Heart right ventricle (tissue), 16 donors: ENCODE results near the gene APOM. TPM values are rescaled to one million over a fixed set of nuclear protein-coding genes. Genes with fewer than 3 reads are reported as not detected.

Experiments used
- ATAC-seq, 8 donors: fragments of 200-7000 bp; cut with Tn5 transposase; one replicate each; pipeline ENCODE4 v1.9.1; 2020; ENCODE audit warnings: mild to moderate bottlenecking in 8 of 8, moderate library complexity in 8 of 8, moderate number of reproducible peaks in 1 of 8
- DNase-seq, 2 donors: peaks; one replicate each; pipeline ENCODE4 v3.0.0-alpha.2; 2020
- H3K27ac ChIP-seq, 10 donors: fragments of 200-600 bp; sonication (generic) in 2 of 10; one replicate each; pipeline versions ENCODE4 v1.5.0 to v1.8.0; 2020 to 2022; ENCODE audit warnings: mild to moderate bottlenecking in 3 of 10
- H3K27me3 ChIP-seq, 7 donors: fragments of 200-600 bp; one replicate each; pipeline ENCODE4 v1.8.0; 2021 to 2022; ENCODE audit warnings: mild to moderate bottlenecking in 2 of 7
- H3K36me3 ChIP-seq, 9 donors: fragments of 200-600 bp; sonication (generic) in 1 of 9; one replicate each; pipeline versions ENCODE4 v1.5.0 to v1.8.0; 2020 to 2022; ENCODE audit warnings: mild to moderate bottlenecking in 2 of 9
- H3K4me1 ChIP-seq, 9 donors: fragments of 200-600 bp; sonication (generic) in 1 of 9; one replicate each; pipeline versions ENCODE4 v1.5.0 to v1.8.0; 2020 to 2022; ENCODE audit warnings: mild to moderate bottlenecking in 4 of 9
- H3K4me3 ChIP-seq, 10 donors: fragments of 200-600 bp; sonication (generic) in 2 of 10; one replicate each; pipeline versions ENCODE4 v1.5.0 to v1.8.0; 2020 to 2022; ENCODE audit warnings: mild to moderate bottlenecking in 7 of 10, moderate library complexity in 2 of 10
- H3K9me3 ChIP-seq, 11 donors: fragments of 200-600 bp in 10 of 11; sonication (generic) in 2 of 11; one replicate each; pipeline versions ENCODE4 v1.5.0 to v1.8.0; 2013 to 2022; ENCODE audit warnings: mild to moderate bottlenecking in 2 of 11, control low read depth in 1 of 11, moderate library complexity in 1 of 11
- CTCF ChIP-seq, 9 donors: fragments of 200-600 bp; sonication (generic) in 2 of 9; IDR thresholded peaks; one replicate each; pipeline versions ENCODE4 v1.5.0 to v1.8.0; 2021 to 2022; ENCODE audit warnings: antibody characterized with exemption in 9 of 9, mild to moderate bottlenecking in 5 of 9, moderate library complexity in 1 of 9
- WGBS, 2 donors: extraction: QIAGEN DNeasy Blood & Tissue Kit; methylation state at CpG; one replicate each; pipeline ENCODE4 v1.1.7; 2013; ENCODE audit warnings: inconsistent platforms in 1 of 2; 5-methylcytosine and 5-hydroxymethylcytosine counted together
- intact Hi-C, 10 donors: fragments of 100-400 bp; cut with DNase I; formaldehyde crosslinking; loops; one replicate each; pipeline versions ENCODE4 v1.11.1 to v1.14.2; 2022
- polyA plus RNA-seq, 2 donors: library from polyadenylated mRNA; stranded (reverse); fragments of 200-250 nt; gene quantifications; one replicate each; pipeline ENCODE4 v1.2.3, GENCODE V29; 2013
- total RNA-seq, 10 donors: library from RNA; stranded (reverse); fragmentation: NEBNext Ultra II Directional in 3 of 10; extraction: Animal tissue kit (Norgen Biotek cat#: 25700) in 3 of 10; gene quantifications; one replicate each; pipeline versions ENCODE4 v1.2.1 to v1.2.4, GENCODE V29; 2021 to 2023
- donor health status: Arrhythmogenic right ventricular cardiomyopathy.
- donor health status: ischemic (EF 13 %, LVEDD 7.1; RV severe dilation, severe dysfunction).
- donor health status: healthy with polysubstance abuse.
- donor health status: DM: no; HTN: yes; CAD: no.
- donor health status: DM: no; HTN: no; CAD: no.
- donor health status: ischemic (EF 25% LVEDD 6.9; RV normal size, moderate dysfunction).
- donor health status: ischemic (EF 25% LVEDD 5.7; RV mildly dilated, moderate dysfunction).
- donor health status: healthy.
- donor health status: DM: yes; HTN: yes; CAD: no.
- donor health status: Ischemic cardiomyopathy.
- donor health status: ischemic (EF 35%, LVEDD 5.7; RV mildly dilated, moderate dysfunction).
- donor health status: nonischemic (EF 11% LVEDD 7.7; RV severe dilation, severe dysfunction).
- donor health status: DM: yes; HTN: yes; CAD: no.
- donor health status: PGD.
- donor health status: ischemic (EF 29% LVEDD 5.4; RV normal size, mild dysfunction).
- donor health status: nonischemic (EF 23%, LVEDD 6.1; RV moderate dilation, normal function).

Gene APOM
- total and polyA plus RNA-seq, 12 donors: 1.8 to 7.4 (median 3.0) TPM

DNA sequence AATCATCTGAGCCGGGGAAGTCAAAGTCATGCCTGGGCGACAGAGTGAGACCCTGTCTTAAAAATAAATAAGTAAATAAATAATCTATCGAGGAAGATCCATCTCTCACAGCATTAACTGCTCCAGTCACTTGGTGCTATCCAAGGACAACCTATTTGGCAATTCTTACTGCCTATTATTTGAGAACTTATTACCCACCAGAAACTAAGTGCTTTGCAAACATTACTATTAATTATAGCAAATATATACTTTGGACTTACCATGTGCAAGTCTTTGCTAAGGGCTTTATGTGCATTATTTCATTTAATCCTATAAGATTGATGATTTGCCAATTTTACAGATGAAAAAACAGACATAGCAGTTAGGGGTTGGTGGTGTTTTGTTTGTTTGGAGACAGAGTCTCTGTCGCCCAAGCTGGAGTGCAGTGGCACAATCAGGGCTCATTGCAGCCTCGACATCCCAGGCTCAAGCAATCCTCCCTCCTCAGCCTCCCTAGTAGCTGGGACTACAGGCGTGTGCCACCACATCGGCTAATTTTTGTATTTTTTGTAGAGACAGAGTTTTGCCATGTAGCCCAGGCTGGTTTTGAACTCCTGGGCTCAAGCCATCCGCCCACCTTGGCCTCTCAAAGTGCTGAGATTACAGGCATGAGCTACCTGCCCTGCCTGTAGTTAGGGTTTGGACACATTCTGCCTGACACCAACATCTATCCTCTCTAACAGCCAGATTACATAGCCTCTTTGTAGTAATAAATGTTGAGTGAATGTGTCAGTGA, 933 bp upstream of the APOM start:
- Histone ChIP-seq H3K36me3 (peaks cover 0 to 55% (median 5%) of the 10 kb centered on the region in 9 donors), H3K9me3 (no peaks in the 10 kb centered on the region), H3K4me3 (no peak overlapping the region), H3K4me1 (peaks cover 12 to 58% (median 52%) of the 10 kb centered on the region in 9 donors), H3K27me3 (no peaks in the 10 kb centered on the region), H3K27ac (no peak overlapping the region)
- 95 to 97% methylated on average over 8 of the region's 8 CpGs for WGBS, 2 donors
- intact Hi-C loops: no loop called here
- TF ChIP-seq CTCF (IDR thresholded peaks at IDR 0.05): no peak
- ATAC-seq (no peak), DNase-seq (no peak)

- H3K27ac ChIP-seq: peak overlapping the region in 1 of 10 donors; percentile 98
- intact Hi-C loops: no loop called here
- peaks cover 0 to 49% (median 0%) of the 10 kb centered on the region in 9 donors for H3K36me3 ChIP-seq
- no peaks in the 10 kb centered on the region for H3K27me3 ChIP-seq
- no peak for ATAC-seq
- peaks cover 16 to 70% (median 49%) of the 10 kb centered on the region in 9 donors for H3K4me1 ChIP-seq
- no peak overlapping the region for H3K4me3 ChIP-seq
- WGBS, 2 donors: 74 to 75% methylated on average over 6 of the region's 6 CpGs
- no peaks in the 10 kb centered on the region for H3K9me3 ChIP-seq
- no peak for DNase-seq
- TF ChIP-seq CTCF (IDR thresholded peaks at IDR 0.05): no peak
Measured at GRCh38 chr6:31657406-31658157, 1.9 kb downstream of the APOM start.

GRCh38 chr6:31658158-31658688, 2.5 kb downstream of the APOM start:
- H3K27me3 ChIP-seq: no peaks in the 10 kb centered on the region
- H3K4me3 ChIP-seq: peak overlapping the region in 1 of 10 donors; percentile 87
- peaks cover 16 to 73% (median 53%) of the 10 kb centered on the region in 9 donors for H3K4me1 ChIP-seq
- WGBS, 2 donors: 71 to 78% methylated on average over 4 of the region's 4 CpGs
- peaks cover 0 to 55% (median 0%) of the 10 kb centered on the region in 9 donors for H3K36me3 ChIP-seq
- intact Hi-C loops: no loop called here
- H3K27ac ChIP-seq: peak overlapping the region in 2 of 10 donors; percentile 94 to 98
- DNase-seq: no peak
- no peak for TF ChIP-seq CTCF (IDR thresholded peaks at IDR 0.05)
- ATAC-seq: no peak
- H3K9me3 ChIP-seq: no peaks in the 10 kb centered on the region

GRCh38 chr6:31658983-31659648, 3.4 kb downstream of the APOM start:
- H3K27me3 ChIP-seq: no peaks in the 10 kb centered on the region
- peak overlapping the region in 8 of 10 donors; percentile 88 to 98 (median 94) for H3K27ac ChIP-seq
- no peak for TF ChIP-seq CTCF (IDR thresholded peaks at IDR 0.05)
- intact Hi-C loops: no loop called here
- WGBS, 2 donors: 84 to 87% methylated on average over 13 of the region's 13 CpGs
- H3K4me1 ChIP-seq: peaks cover 25 to 73% (median 56%) of the 10 kb centered on the region in 9 donors
- ATAC-seq (no peak), DNase-seq (no peak)
- H3K9me3 ChIP-seq: no peaks in the 10 kb centered on the region
- H3K36me3 ChIP-seq: peaks cover 0 to 62% (median 4%) of the 10 kb centered on the region in 9 donors
- peak overlapping the region; percentile 69 to 94 (median 87) for H3K4me3 ChIP-seq
